Kidney capillary endothelial cell (primary cell): ENCODE measurements around the gene NOM1.

Experiments
- DNase-seq: peaks from one replicate; pipeline ENCODE4 v3.0.0-alpha.2; 2018; ENCODE audit warnings: low spot score

The NOM1 gene

GRCh38 chr7:156985101-156985992, 35.8 kb downstream of the NOM1 start:
- DNase-seq: no peak

GRCh38 chr7:156986378-156986777, 36.9 kb downstream of the NOM1 start:
- no peak for DNase-seq

GRCh38 chr7:156988343-156989185, 39.1 kb downstream of the NOM1 start:
- no peak for DNase-seq

GRCh38 chr7:156989766-156990535, 40.4 kb downstream of the NOM1 start:
- no peak for DNase-seq

GRCh38 chr7:156993021-156993924, 43.8 kb downstream of the NOM1 start:
- no peak for DNase-seq

GRCh38 chr7:156993925-156994235, 44.4 kb downstream of the NOM1 start:
- no peak for DNase-seq

GRCh38 chr7:156994417-156994816, 44.9 kb downstream of the NOM1 start:
- DNase-seq: no peak

GRCh38 chr7:156998988-156999957, 49.8 kb downstream of the NOM1 start:
- no peak for DNase-seq

GRCh38 chr7:156999958-157000726, 50.6 kb downstream of the NOM1 start:
- DNase-seq: no peak

GRCh38 chr7:157000741-157001653, 51.5 kb downstream of the NOM1 start:
- DNase-seq: no peak

- DNase-seq: no peak
These were observed 52.7 kb downstream of the NOM1 start for GRCh38 chr7:157001920-157002818.

GRCh38 chr7:157002819-157003421, 53.4 kb downstream of the NOM1 start:
- no peak for DNase-seq

GRCh38 chr7:157003445-157003755, 53.9 kb downstream of the NOM1 start:
- no peak for DNase-seq

- no peak for DNase-seq
These were observed 54.4 kb downstream of the NOM1 start for GRCh38 chr7:157003756-157004520.

GRCh38 chr7:157004521-157005455, 55.3 kb downstream of the NOM1 start:
- DNase-seq: no peak
